Fibroblast of villous mesenchyme (primary cell): Measurements from ENCODE around the gene ADAMTS17. TPM values are rescaled to one million over a fixed set of nuclear protein-coding genes. Genes with fewer than 3 reads are reported as not detected.

Source experiments
- DNase-seq: peaks from one replicate; pipeline ENCODE4 v3.0.0-alpha.2; 2010; ENCODE audit warnings: low read depth
- H3K4me3 ChIP-seq: 2 replicates; pipeline ENCODE4 v1.5.1; 2011; ENCODE audit warnings: low read depth, mild to moderate bottlenecking, low read length
- total RNA-seq: library from RNA; depleted of rRNA; stranded (reverse); fragments of >200 nt; gene quantifications from 2 replicates; pipeline ENCODE4 v1.2.3, GENCODE V29; 2012
- TF ChIP-seq, protein P1 (sequence below): IDR thresholded peaks from 2 replicates; pipeline ENCODE4 v1.5.1; 2012; ENCODE audit warnings: low read depth, mild to moderate bottlenecking, low read length; ENCODE audit not compliant: insufficient read depth

Gene ADAMTS17
- total RNA-seq, 1 donor = under 0.01 TPM

DNA sequence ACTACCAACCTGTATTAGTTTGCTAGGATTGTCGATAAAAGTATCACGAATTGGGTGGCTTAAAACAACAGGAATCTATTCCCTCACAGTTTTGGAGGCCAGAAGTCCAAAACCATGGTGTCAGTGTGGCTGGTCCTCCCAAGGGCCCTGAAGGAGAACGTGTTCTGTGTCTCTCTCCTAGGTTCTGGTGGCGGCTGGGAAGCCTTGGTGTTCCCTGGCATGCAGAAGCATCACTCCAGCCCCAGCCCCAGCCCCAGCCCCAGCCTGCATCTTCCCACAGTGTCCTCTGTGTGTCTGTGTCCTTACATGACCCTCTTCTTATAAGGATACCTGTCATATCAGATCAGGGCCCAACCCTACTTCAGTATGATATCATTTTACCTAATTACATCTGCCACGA lies 336.1 kb downstream of the ADAMTS17 start:
- no peak overlapping the region for H3K4me3 ChIP-seq
- DNase-seq = no peak
- TF ChIP-seq, protein P1, sequence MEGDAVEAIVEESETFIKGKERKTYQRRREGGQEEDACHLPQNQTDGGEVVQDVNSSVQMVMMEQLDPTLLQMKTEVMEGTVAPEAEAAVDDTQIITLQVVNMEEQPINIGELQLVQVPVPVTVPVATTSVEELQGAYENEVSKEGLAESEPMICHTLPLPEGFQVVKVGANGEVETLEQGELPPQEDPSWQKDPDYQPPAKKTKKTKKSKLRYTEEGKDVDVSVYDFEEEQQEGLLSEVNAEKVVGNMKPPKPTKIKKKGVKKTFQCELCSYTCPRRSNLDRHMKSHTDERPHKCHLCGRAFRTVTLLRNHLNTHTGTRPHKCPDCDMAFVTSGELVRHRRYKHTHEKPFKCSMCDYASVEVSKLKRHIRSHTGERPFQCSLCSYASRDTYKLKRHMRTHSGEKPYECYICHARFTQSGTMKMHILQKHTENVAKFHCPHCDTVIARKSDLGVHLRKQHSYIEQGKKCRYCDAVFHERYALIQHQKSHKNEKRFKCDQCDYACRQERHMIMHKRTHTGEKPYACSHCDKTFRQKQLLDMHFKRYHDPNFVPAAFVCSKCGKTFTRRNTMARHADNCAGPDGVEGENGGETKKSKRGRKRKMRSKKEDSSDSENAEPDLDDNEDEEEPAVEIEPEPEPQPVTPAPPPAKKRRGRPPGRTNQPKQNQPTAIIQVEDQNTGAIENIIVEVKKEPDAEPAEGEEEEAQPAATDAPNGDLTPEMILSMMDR = no peak

DNA sequence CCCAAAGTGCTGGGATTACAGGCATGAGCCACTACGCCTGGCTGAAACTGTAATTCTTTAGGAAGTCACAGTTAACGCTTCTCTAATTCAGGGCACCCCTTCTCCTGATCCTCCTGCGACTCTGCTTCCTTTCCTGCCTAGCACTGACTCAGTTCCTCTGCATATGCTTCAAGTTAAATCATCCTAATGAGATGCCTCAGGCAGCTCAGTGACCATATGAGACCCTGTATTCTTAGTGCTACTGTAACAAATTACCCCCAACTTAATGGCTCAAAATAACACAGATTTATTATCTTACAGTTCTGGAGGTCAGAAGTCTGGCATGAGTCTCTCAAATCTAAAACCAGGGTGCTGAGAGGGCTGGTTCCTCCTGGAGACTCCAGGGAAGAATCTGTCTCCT lies 336.8 kb downstream of the ADAMTS17 start:
- no peak for DNase-seq
- H3K4me3 ChIP-seq = no peak overlapping the region
- TF ChIP-seq, protein P1 = no peak

DNA sequence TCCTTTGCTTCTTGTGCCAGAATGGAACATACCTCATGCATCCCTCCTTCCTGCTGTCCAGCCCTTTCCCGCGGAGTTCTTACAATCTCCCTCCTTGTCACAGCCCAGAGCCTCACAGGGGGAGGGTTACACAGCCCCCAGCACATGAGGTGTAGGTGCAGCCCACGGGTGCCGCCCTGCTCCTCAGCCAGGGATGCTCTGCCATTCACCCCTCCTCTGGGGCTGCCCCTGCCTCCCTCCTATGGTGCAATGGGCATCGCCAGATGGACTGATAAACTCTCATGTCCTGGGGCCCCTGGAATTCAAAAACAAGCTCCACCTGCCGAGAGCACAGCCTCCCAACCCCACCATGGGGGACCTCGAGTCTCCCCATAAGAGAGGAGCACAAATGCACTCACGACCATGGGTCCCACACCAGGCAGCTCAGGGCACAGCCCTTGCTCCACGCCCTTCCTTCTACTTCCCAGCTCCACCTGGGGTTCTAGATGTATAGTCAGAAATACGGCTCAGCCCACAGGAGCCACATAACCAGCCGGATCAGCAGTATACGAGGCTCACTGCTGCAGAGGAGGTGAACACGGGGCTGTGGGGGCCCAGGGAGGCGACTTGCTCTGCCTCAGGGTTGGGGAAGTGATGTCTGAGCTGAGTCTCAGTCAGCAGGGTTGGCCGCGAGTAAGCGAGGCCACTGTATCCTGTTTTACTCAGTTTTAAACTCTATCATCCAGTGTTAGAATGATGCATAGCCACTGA lies 338.8 kb downstream of the ADAMTS17 start:
- TF ChIP-seq, protein P1 = no peak
- DNase-seq = no peak
- no peak overlapping the region for H3K4me3 ChIP-seq

DNA sequence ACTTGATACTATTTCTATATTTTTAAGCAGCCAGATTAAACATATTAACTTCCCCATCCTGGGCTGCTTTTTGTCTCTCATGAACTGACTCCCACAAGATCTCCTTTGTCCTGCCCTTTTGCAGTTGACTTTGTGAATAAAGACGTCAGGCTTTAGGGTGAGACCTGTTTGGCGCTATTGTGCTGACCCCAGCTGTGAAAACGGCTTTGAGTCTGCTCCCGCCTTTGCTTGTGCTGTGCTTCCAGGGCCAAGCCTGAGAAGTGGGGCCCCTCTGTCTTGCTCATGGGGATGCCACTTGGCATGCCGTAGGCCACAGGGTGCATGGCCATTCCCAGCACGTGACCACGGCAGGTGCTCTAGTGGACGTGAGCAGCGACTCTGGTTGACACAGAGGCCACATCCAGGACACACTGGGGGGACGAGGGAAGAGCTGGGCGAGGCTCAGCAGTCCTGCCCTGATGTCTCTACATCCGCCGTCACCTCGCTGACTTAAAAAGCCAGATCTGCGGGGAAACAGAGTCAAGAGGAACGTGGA lies 339.6 kb downstream of the ADAMTS17 start:
- TF ChIP-seq, protein P1 = no peak

DNA sequence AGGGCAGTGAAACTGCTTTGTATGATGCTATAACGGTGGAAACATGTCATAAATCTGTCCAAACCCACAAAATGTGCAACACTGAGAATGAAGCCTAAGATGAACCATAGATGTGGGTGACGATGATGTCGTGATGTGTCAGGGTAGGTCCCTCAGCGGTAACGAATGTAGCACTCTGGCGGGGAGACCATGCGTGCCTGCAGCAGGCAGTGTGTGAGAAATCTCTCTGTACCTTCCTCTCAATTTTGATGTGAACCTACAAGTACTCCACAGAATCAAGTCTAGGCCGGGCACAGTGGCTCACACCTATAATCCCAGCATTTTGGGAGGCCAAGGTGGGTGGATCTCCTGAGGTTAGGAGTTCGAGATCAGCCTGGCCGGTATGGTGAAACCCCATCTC lies 340.4 kb downstream of the ADAMTS17 start:
- TF ChIP-seq, protein P1 = no peak
- H3K4me3 ChIP-seq = no peak overlapping the region
- no peak for DNase-seq

More for the DNA sequence above, 339.6 kb downstream of the ADAMTS17 start:
- H3K4me3 ChIP-seq = no peak overlapping the region
- no peak for DNase-seq

DNA sequence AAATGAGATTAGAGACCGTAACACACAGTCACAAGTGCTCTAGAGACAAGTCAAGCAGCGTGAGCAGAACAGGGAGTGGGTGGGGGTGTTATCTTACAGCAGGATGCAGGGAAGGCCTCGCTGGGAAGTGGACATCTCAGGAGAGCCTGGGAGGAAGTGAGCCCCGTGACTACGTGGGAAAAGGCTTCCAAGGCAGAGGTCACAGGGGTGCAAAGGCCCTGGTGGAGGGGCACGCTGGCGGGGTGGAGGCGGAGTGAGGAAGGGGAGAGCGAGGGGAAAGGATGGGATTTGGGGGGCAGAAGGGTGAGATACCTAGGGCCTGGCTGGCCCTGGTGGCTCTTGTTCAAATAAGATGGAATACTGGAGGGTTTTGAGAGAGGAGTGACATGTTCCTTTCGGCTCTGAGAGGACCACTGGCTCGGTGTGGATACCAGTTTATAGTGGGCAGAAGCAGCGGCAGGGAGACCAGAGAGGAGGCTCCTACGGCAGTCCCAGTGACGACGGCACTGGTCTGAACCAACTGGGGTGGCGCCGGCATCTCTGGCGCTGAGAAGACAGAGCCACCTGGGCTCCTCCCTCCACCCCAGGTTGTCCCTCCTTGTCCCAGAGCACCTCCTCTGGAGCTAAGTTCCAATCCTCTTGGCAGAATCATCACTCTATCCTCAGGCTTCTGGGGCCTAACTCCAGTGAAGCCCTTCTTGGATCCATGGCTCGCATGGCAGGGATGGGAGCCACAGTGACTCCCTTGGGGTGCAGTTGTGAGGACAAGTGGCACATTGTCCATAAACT lies 342.3 kb downstream of the ADAMTS17 start:
- H3K4me3 ChIP-seq = no peak overlapping the region
- no peak for DNase-seq
- TF ChIP-seq, protein P1 = no peak
